ENCODE measurements around the gene FCHO1. TPM values are rescaled to one million over a fixed set of nuclear protein-coding genes. Genes with fewer than 3 reads are reported as not detected.
A peak's percentile ranks its signal among the peaks of the same experiment; 100 is the strongest.

FCHO1 gene
- 2.7 and 9.1 TPM in 2 replicates for total RNA-seq (2014; rRNA removed; shearing (Covaris generic); ENCODE audit: low replicate concordance)

GRCh38 chr19:17751103-17751911, at the start of gene FCHO1:
TSS of gene FCHO1 (plus strand) at chr19:17751477. CDS start at chr19:17755165, 3,688 bp downstream.
- DNase-seq (ENCODE audit: low read depth) = no peak
- in situ Hi-C loops (cut with HindIII; ENCODE audit: low pct_unique_long_range_greater_than_20kb, low sequenced_read_pairs) = no loop called here

DNA sequence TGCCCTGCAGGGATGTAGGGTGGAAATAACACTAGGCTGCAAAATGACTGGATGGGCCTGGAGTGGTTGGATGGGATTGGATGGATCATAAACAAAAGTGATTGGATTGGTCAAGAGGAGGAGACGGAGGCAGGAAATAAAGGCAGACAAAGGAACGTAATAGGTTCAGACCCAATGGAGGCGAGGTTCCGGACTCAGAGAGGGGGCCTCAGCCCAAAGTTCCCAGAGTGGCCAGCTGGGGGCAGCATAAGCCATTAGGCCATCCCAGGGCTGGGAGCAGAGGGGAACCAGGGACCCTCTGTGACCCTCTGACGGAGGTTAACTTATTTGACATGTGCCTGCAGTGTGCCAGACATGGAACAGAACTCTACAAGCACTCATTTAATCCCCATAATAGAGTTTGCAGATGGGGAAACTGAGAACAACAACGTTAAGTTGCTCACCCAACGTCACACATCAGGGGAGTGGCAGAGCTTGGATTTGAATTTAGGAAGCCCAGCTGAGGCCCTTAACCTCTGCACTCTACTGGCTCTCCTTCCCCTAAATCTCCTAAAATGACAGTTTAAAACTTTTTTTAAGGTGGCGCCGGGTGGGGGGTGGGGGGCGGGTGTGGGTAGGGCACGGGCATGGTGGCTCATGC, 47.3 kb upstream of the FCHO1 start:
- in situ Hi-C loops (cut with HindIII; ENCODE audit: low pct_unique_long_range_greater_than_20kb, low sequenced_read_pairs) = no loop called here
- no peak for DNase-seq (ENCODE audit: low read depth)

- in situ Hi-C loops (cut with HindIII; ENCODE audit: low pct_unique_long_range_greater_than_20kb, low sequenced_read_pairs) = no loop called here
- no peak for DNase-seq (ENCODE audit: low read depth)
These were observed 44.5 kb upstream of the FCHO1 start for GRCh38 chr19:17706750-17707181.

DNA sequence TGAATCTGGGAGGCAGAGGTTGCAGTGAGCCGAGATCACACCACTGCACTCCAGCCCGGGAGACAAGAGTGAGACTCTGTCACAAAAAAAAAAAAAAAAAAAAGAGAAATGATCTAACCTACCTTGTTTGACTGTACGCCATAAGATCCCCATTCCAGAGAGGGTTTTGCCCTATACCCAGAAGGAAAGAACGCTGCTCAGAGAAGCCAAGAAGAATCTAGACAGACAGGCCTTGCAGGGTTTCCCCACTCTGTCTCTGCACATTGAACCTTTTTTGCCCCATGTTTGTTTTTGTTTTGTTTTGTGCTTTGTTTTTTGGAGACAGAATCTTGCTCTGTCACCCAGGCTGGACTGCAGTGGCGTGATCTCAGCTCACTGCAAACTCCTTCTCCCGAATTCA, 39.4 kb upstream of the FCHO1 start:
- DNase-seq (ENCODE audit: low read depth) = no peak
- in situ Hi-C loops (cut with HindIII; ENCODE audit: low pct_unique_long_range_greater_than_20kb, low sequenced_read_pairs) = no loop called here

DNA sequence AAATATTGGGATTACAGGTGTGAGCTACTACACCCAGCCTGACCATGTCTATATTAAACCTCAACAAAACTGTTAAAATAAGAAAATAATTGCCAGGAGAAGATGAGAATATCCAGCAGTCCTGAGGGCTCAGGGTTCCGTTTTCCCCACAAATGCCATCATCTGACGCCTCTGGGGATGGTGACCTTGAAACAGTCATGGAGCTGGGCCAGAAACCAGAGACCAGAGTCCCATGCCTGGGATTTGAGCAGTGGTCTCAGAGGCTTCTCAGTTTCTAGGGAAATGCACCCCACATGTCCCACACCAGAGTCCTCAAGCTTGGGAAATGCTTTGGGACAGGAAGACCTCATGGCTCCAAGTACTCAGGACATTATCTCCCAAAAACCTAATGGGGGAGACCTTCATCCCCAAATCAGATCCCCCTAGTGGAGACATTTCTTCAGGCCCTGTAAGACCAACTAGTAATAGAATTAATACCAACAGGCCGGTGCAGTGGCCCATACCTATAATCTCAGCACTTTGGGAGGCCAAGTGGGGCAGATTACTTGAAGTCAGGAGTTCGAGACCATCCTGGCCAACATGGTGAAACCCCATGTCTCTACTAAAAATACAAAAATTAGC, 34.9 kb upstream of the FCHO1 start:
- no peak for DNase-seq (ENCODE audit: low read depth)
- in situ Hi-C loops (cut with HindIII; ENCODE audit: low pct_unique_long_range_greater_than_20kb, low sequenced_read_pairs) = no loop called here

DNA sequence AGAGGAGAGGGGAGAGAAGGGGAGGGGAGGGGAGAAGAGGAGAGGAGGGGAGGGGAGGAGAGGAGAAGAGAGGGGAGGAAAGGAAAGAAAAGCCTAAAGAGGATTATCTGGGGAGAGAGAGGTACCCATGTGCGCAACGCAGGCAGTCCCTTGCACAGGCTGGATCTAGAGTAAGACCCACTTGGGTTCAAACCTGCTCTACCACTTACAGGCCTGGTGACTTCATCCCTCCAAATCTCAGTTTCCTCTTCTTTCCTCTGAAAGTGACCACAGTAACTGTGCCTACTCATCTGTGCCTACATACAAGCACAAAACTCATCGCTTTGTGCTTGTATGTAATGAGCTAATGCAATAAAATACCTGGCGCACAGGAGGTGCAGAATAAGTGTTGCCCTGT, 32.7 kb upstream of the FCHO1 start:
- DNase-seq (ENCODE audit: low read depth) = no peak

DNA sequence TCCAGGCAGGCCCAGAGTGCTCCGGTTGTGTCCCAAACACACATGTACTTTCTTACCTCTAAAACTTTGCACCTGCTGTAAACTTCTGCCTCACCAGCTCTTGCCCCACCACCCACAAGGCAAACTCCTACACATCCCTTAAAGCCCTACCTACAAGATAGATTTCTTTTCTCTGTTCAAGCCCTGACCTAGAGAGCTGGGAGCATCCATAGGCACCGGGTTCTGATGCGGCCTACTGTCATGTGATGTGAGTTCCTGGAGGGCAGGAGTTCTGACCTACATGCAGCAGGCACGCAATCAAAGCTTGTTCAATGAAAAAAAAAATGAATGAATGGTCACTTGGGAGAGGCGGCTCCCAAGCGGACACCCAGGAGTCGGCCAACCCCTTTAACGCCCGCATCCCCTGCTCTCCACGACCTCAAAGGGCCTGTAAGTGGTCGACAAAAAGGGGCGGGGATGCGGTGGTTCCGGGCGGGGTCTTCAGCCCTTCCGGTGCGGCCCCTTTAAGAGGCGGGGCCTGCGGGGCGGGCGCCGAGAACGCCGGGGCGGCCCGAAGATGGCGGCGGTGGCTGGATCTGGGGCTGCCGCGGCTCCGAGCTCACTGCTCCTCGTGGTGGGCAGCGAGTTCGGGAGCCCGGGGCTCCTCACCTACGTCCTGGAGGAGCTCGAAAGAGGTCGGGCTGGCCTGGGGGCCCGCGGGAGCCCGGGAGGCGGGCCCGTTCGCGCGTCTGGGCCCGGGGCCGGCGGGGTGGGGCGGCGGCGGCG, 32.1 kb upstream of the FCHO1 start, which contains the start of gene MAP1S:
Gene MAP1S (plus strand): TSS at position 534 of the 765 bp plus-strand sequence. CDS start 23 bp downstream, at position 557.
- in situ Hi-C loops (cut with HindIII; ENCODE audit: low pct_unique_long_range_greater_than_20kb, low sequenced_read_pairs) = no loop called here

More for the DNA sequence above, 32.7 kb upstream of the FCHO1 start:
- in situ Hi-C loops (cut with HindIII; ENCODE audit: low pct_unique_long_range_greater_than_20kb, low sequenced_read_pairs) = no loop called here

DNA sequence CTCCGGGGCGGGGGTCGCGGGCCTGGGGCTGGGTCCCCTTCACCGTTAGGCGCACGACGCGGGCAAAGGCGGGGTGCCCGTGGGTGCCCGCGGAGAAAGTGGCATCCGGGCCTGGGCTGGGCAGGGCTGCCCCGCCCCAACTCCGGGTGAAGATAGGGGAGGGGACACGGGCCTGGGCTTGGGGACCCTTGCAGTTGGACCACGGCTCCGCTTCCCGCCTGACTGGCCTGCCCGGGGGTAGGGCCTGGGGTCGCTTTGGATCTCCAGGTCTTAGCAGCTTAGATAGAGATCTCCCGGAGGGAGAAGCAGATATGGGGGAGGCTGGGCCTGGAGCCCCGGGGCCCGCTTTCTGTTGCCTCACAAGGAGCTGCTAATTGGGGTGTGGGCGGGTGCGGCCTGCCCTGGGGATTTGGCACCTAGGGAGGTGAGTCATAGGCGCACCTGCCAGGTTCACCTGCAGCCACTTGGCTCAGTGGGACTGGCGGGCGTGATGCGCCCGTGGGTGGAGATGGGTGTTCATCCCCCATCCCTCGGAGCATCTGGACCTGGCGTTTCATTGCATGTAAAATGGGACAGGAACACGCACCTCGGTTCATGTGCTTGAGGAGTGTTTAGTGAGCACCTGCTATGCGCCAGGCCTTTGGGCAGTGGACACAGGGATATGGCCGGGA, 31.4 kb upstream of the FCHO1 start:
- in situ Hi-C loops (cut with HindIII; ENCODE audit: low pct_unique_long_range_greater_than_20kb, low sequenced_read_pairs) = no loop called here
- DNase-seq (ENCODE audit: low read depth) = no peak

More for the DNA sequence above, 32.1 kb upstream of the FCHO1 start, which contains the start of gene MAP1S:
- DNase-seq (ENCODE audit: low read depth) = peak; percentile 73

GRCh38 chr19:17720440-17720839, 30.8 kb upstream of the FCHO1 start:
- DNase-seq (ENCODE audit: low read depth) = no peak
- in situ Hi-C loops (cut with HindIII; ENCODE audit: low pct_unique_long_range_greater_than_20kb, low sequenced_read_pairs) = no loop called here

DNA sequence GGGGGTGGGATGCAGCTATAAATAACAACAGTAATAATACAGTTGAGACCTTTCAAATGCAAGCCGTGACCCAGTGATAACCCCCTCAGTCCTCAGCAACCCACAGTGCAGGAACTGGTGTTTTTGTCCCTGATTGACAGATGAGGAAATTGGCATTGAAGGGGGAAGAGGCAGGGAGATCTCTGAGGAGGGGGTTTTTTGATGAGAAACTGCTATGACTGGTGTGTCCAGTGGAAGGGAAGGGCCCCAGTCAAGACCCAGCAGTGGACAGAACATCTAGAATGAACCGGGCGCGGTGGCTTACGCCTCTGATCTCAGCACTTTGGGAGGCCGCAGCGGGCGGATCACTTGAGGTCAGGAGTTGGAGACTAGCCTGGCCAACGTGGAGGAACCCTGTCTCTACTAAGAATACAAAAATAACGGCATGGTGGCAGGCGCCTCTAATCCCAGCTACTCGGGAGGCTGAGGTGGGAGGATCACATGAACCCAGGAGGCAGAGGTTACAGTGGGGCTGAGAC, 30.1 kb upstream of the FCHO1 start:
- DNase-seq (ENCODE audit: low read depth) = no peak
- in situ Hi-C loops (cut with HindIII; ENCODE audit: low pct_unique_long_range_greater_than_20kb, low sequenced_read_pairs) = no loop called here

- no peak for DNase-seq (ENCODE audit: low read depth)
- in situ Hi-C loops (cut with HindIII; ENCODE audit: low pct_unique_long_range_greater_than_20kb, low sequenced_read_pairs) = no loop called here
These were observed 29.5 kb upstream of the FCHO1 start for GRCh38 chr19:17721821-17722220.

GRCh38 chr19:17722655-17723240, 28.5 kb upstream of the FCHO1 start:
- DNase-seq (ENCODE audit: low read depth) = no peak
- in situ Hi-C loops (cut with HindIII; ENCODE audit: low pct_unique_long_range_greater_than_20kb, low sequenced_read_pairs) = no loop called here

- DNase-seq (ENCODE audit: low read depth) = no peak
- in situ Hi-C loops (cut with HindIII; ENCODE audit: low pct_unique_long_range_greater_than_20kb, low sequenced_read_pairs) = no loop called here
These were observed 26.6 kb upstream of the FCHO1 start for GRCh38 chr19:17724655-17725054.

DNA sequence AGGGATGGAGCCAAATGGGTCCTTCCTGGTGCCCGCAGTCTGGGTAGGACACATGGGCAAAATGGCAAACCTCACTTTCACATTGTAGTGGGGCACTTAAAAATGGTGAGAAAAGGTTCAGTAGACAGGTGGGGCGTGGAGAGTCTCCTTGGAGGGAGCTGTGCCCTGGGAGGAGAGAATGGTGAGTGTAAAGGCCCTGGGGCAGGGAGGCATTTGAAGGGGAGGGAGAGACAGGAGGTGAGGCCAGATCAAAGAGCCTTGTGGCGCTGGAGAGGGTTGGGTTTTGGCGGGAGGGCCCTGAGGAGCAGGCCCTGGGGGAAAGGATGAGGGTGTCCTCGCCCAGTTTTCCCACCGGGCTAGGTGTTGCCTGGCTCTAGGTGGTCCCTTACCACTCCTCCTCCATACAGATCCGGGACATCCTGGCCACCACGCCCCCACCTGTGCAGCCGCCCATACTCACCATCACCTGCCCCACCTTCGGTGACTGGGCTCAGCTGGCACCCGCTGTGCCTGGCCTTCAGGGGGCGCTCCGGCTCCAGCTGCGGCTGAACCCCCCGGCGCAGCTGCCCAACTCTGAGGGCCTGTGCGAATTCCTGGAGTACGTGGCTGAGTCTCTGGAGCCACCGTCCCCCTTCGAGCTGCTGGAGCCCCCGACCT, 25.7 kb upstream of the FCHO1 start:
- in situ Hi-C loops (cut with HindIII; ENCODE audit: low pct_unique_long_range_greater_than_20kb, low sequenced_read_pairs) = no loop called here
- no peak for DNase-seq (ENCODE audit: low read depth)

- in situ Hi-C loops (cut with HindIII; ENCODE audit: low pct_unique_long_range_greater_than_20kb, low sequenced_read_pairs) = no loop called here
These were observed 25.0 kb upstream of the FCHO1 start for GRCh38 chr19:17726136-17726741.

GRCh38 chr19:17726964-17727773, 24.1 kb upstream of the FCHO1 start:
- in situ Hi-C loops (cut with HindIII; ENCODE audit: low pct_unique_long_range_greater_than_20kb, low sequenced_read_pairs) = no loop called here
- DNase-seq (ENCODE audit: low read depth) = no peak

More at GRCh38 chr19:17726136-17726741, 25.0 kb upstream of the FCHO1 start:
- no peak for DNase-seq (ENCODE audit: low read depth)

Measured in Caki2 (cell line).